HEK293T (cell line): ENCODE measurements around the gene THOP1.

Experiments
- CTCF ChIA-PET: fragments of 350-600 bp; formaldehyde crosslinking; extraction: SDS; loops from one replicate; lab custom pipeline; 2021; ENCODE audit warnings: antibody characterized with exemption, inconsistent platforms; lab: Yijun Ruan, JAX
- POLR2A ChIA-PET: fragments of 350-600 bp; formaldehyde crosslinking; extraction: SDS; loops from one replicate; lab custom pipeline; 2020; ENCODE audit warnings: antibody characterized with exemption, inconsistent platforms; lab: Yijun Ruan, JAX
- DNase-seq: peaks from one replicate; pipeline ENCODE4 v3.0.0; 2012; ENCODE audit warnings: mixed read lengths; ENCODE audit errors: extremely low spot score
- ARNT ChIP-seq: fragments of 450-650 bp; IDR thresholded peaks from 2 replicates; pipeline ENCODE4 v1.6.1; 2017; ENCODE audit warnings: mild to moderate bottlenecking
- BHLHE40 ChIP-seq: fragments of 450-650 bp; IDR thresholded peaks from 2 replicates; pipeline ENCODE4 v1.6.1; 2016; ENCODE audit warnings: mild to moderate bottlenecking, moderate library complexity, borderline replicate concordance
- CTBP1 ChIP-seq: fragments of 450-650 bp; IDR thresholded peaks from 2 replicates; pipeline ENCODE4 v1.6.1; 2016; ENCODE audit warnings: borderline replicate concordance
- ELF4 ChIP-seq: fragments of 450-650 bp; IDR thresholded peaks from 2 replicates; pipeline ENCODE4 v1.6.1; 2017; ENCODE audit warnings: antibody characterized with exemption
- FOXA1 ChIP-seq: fragments of 450-650 bp; IDR thresholded peaks from 2 replicates; pipeline ENCODE4 v1.6.1; 2016; ENCODE audit warnings: mild to moderate bottlenecking
- FOXK2 ChIP-seq: fragments of 450-650 bp; IDR thresholded peaks from 2 replicates; pipeline ENCODE4 v1.6.1; 2016; ENCODE audit warnings: mild to moderate bottlenecking
- FOXM1 ChIP-seq: fragments of 450-650 bp; IDR thresholded peaks from 2 replicates; pipeline ENCODE4 v1.6.1; 2017; ENCODE audit warnings: mild to moderate bottlenecking, borderline replicate concordance
- HDGF ChIP-seq: fragments of 450-650 bp; IDR thresholded peaks from 2 replicates; pipeline ENCODE4 v1.6.1; 2017; ENCODE audit warnings: antibody characterized with exemption, borderline replicate concordance
- L3MBTL2 ChIP-seq: fragments of 450-650 bp; conservative IDR thresholded peaks from 2 replicates; pipeline ENCODE4 v1.6.1; 2016; ENCODE audit warnings: mild to moderate bottlenecking
- LEF1 ChIP-seq: fragments of 450-650 bp; IDR thresholded peaks from 2 replicates; pipeline ENCODE4 v1.6.1; 2017; ENCODE audit warnings: mild to moderate bottlenecking, borderline replicate concordance
- NFRKB ChIP-seq: fragments of 450-650 bp; IDR thresholded peaks from 2 replicates; pipeline ENCODE4 v1.6.1; 2016; ENCODE audit warnings: mild to moderate bottlenecking, moderate library complexity
- PKNOX1 ChIP-seq: fragments of 450-650 bp; IDR thresholded peaks from 2 replicates; pipeline ENCODE4 v1.6.1; 2016
- SP1 ChIP-seq: fragments of 450-650 bp; IDR thresholded peaks from 2 replicates; pipeline ENCODE4 v1.6.1; 2017
- SUZ12 ChIP-seq: fragments of 450-650 bp; IDR thresholded peaks from 2 replicates; pipeline ENCODE4 v1.6.1; 2016; ENCODE audit warnings: mild to moderate bottlenecking
- TARDBP ChIP-seq: fragments of 450-650 bp; IDR thresholded peaks from 2 replicates; pipeline ENCODE4 v1.6.1; 2016
- ZNF384 ChIP-seq: fragments of 450-650 bp; IDR thresholded peaks from 2 replicates; pipeline ENCODE4 v1.6.1; 2016

THOP1 gene

GRCh38 chr19:2761876-2762782 is 23.2 kb upstream of the THOP1 start:
- TF ChIP-seq FOXM1, result no peak
- no peak for TF ChIP-seq PKNOX1
- no peak for TF ChIP-seq CTBP1
- no peak for TF ChIP-seq HDGF
- no peak for TF ChIP-seq NFRKB
- no peak for TF ChIP-seq L3MBTL2
- TF ChIP-seq ELF4, result no peak
- TF ChIP-seq ARNT, result no peak
- no peak for TF ChIP-seq BHLHE40
- TF ChIP-seq FOXA1, result no peak
- no peak for TF ChIP-seq SUZ12
- no peak for TF ChIP-seq LEF1
- TF ChIP-seq ZNF384, result no peak
- DNase-seq, result no peak
- ChIA-PET CTCF (no interaction called here), POLR2A (no interaction called here)

- ChIA-PET CTCF (no interaction called here), POLR2A (no interaction called here)
- DNase-seq, result no peak
- no peak for TF ChIP-seq ZNF384
- TF ChIP-seq LEF1, result no peak
- no peak for TF ChIP-seq HDGF
- TF ChIP-seq SP1, result no peak
- no peak for TF ChIP-seq FOXM1
- no peak for TF ChIP-seq ARNT
- no peak for TF ChIP-seq NFRKB
- no peak for TF ChIP-seq SUZ12
- TF ChIP-seq CTBP1, result no peak
- TF ChIP-seq PKNOX1, result no peak
- no peak for TF ChIP-seq FOXK2
- no peak for TF ChIP-seq FOXA1
- TF ChIP-seq TARDBP, result no peak
- TF ChIP-seq BHLHE40, result no peak
- no peak for TF ChIP-seq ELF4
- no peak for TF ChIP-seq L3MBTL2
These were observed 22.4 kb upstream of the THOP1 start for GRCh38 chr19:2762783-2763496.

- TF ChIP-seq FOXK2 (no peak), LEF1 (no peak), ARNT (no peak), CTBP1 (no peak), FOXM1 (no peak), ZNF384 (no peak), TARDBP (no peak)
- DNase-seq, result no peak
- POLR2A ChIA-PET, result no interaction called here
- CTCF ChIA-PET, result no interaction called here
These were observed 21.6 kb upstream of the THOP1 start for GRCh38 chr19:2763687-2764086.

GRCh38 chr19:2764945-2765344 is 20.4 kb upstream of the THOP1 start:
- ChIA-PET CTCF (no interaction called here), POLR2A (no interaction called here)
- TF ChIP-seq L3MBTL2, result no peak
- no peak for TF ChIP-seq HDGF
- no peak for DNase-seq

GRCh38 chr19:2765376-2765775 is 19.9 kb upstream of the THOP1 start:
- TF ChIP-seq CTBP1 (no peak), PKNOX1 (no peak), ELF4 (no peak), NFRKB (no peak), LEF1 (no peak)
- CTCF ChIA-PET, result no interaction called here
- POLR2A ChIA-PET, result no interaction called here
- DNase-seq, result no peak

- TF ChIP-seq HDGF (no peak), BHLHE40 (no peak), FOXM1 (no peak), LEF1 (no peak), L3MBTL2 (no peak), SP1 (no peak), SUZ12 (no peak), PKNOX1 (no peak), TARDBP (no peak)
- no peak for DNase-seq
- ChIA-PET CTCF (no interaction called here), POLR2A (no interaction called here)
These were observed 18.5 kb upstream of the THOP1 start for GRCh38 chr19:2766594-2767372.
